Measurements from ENCODE around the gene BRINP3.

Gene BRINP3

GRCh38 chr1:190320952-190321351 lies 156.7 kb downstream of the BRINP3 start:
- DNase-seq: no peak

GRCh38 chr1:190312763-190313162 lies 164.9 kb downstream of the BRINP3 start:
- DNase-seq: no peak

- DNase-seq: no peak
Measured at GRCh38 chr1:190303501-190303900, 174.2 kb downstream of the BRINP3 start.

GRCh38 chr1:190296453-190296852 lies 181.2 kb downstream of the BRINP3 start:
- no peak for DNase-seq

GRCh38 chr1:190289897-190290296 lies 187.8 kb downstream of the BRINP3 start:
- no peak for DNase-seq

- DNase-seq: no peak
Measured at GRCh38 chr1:190286111-190286510, 191.6 kb downstream of the BRINP3 start.

- DNase-seq: no peak
Measured at GRCh38 chr1:190277107-190277506, 200.6 kb downstream of the BRINP3 start.

- DNase-seq: no peak
Measured at GRCh38 chr1:190274721-190275120, 202.9 kb downstream of the BRINP3 start.

GRCh38 chr1:190273161-190273560 lies 204.5 kb downstream of the BRINP3 start:
- DNase-seq: no peak

GRCh38 chr1:190262538-190262937 lies 215.1 kb downstream of the BRINP3 start:
- no peak for DNase-seq

GRCh38 chr1:190259424-190259823 lies 218.2 kb downstream of the BRINP3 start:
- no peak for DNase-seq

- DNase-seq: no peak
Measured at GRCh38 chr1:190258003-190258402, 219.7 kb downstream of the BRINP3 start.

- DNase-seq: no peak
Measured at GRCh38 chr1:190252046-190252445, 225.6 kb downstream of the BRINP3 start.

- DNase-seq: no peak
Measured at GRCh38 chr1:190250368-190250767, 227.3 kb downstream of the BRINP3 start.

- DNase-seq: no peak
Measured at GRCh38 chr1:190244406-190244805, 233.3 kb downstream of the BRINP3 start.

- no peak for DNase-seq
Measured at GRCh38 chr1:190243056-190243455, 234.6 kb downstream of the BRINP3 start.

GRCh38 chr1:190226006-190226405 lies 251.7 kb downstream of the BRINP3 start:
- no peak for DNase-seq

- no peak for DNase-seq
Measured at GRCh38 chr1:190212450-190212849, 265.2 kb downstream of the BRINP3 start.

- DNase-seq: no peak
Measured at GRCh38 chr1:190207733-190208132, 269.9 kb downstream of the BRINP3 start.

- DNase-seq: no peak
Measured at GRCh38 chr1:190205713-190206112, 272.0 kb downstream of the BRINP3 start.

- DNase-seq: no peak
Measured at GRCh38 chr1:190196020-190196419, 281.6 kb downstream of the BRINP3 start.

GRCh38 chr1:190193508-190194115 lies 284.1 kb downstream of the BRINP3 start:
- no peak for DNase-seq

- DNase-seq: no peak
Measured at GRCh38 chr1:190192627-190193026, 285.0 kb downstream of the BRINP3 start.

- no peak for DNase-seq
Measured at GRCh38 chr1:190183588-190183987, 294.1 kb downstream of the BRINP3 start.

GRCh38 chr1:190179817-190180216 lies 297.8 kb downstream of the BRINP3 start:
- DNase-seq: no peak
